Neuronal stem cell (in vitro differentiated cells): ENCODE results near the gene NEURL4.
A peak's percentile ranks its signal among the peaks of the same experiment; 100 is the strongest.

Source experiments
- DNase-seq: peaks from one replicate; pipeline ENCODE4 v3.0.0-alpha.2; 2013; ENCODE audit warnings: low spot score
- H2AFZ ChIP-seq: one replicate; pipeline ENCODE4 v1.6.1; 2013; ENCODE audit warnings: mild to moderate bottlenecking, low read length, inconsistent platforms
- H2AK5ac ChIP-seq: 2 replicates; pipeline ENCODE4 v1.6.1; 2013; ENCODE audit warnings: low read depth, mild to moderate bottlenecking, inconsistent platforms, low read length, moderate library complexity, mixed read lengths
- H2BK120ac ChIP-seq: 2 replicates; pipeline ENCODE4 v1.6.1; 2013; ENCODE audit warnings: low read depth, mild to moderate bottlenecking, inconsistent platforms, low read length, moderate library complexity, mixed read lengths
- H2BK12ac ChIP-seq: one replicate; pipeline ENCODE4 v1.6.1; 2013; ENCODE audit warnings: low read length, inconsistent platforms
- H2BK15ac ChIP-seq: 2 replicates; pipeline ENCODE4 v1.6.1; 2013; ENCODE audit warnings: mild to moderate bottlenecking, low read length, inconsistent platforms, mixed read lengths
- H2BK5ac ChIP-seq: one replicate; pipeline ENCODE4 v1.6.1; 2013; ENCODE audit warnings: inconsistent platforms, mild to moderate bottlenecking, low read length, moderate library complexity
- H3K14ac ChIP-seq: one replicate; pipeline ENCODE4 v1.6.1; 2013; ENCODE audit warnings: low read length, inconsistent platforms
- H3K18ac ChIP-seq: 2 replicates; pipeline ENCODE4 v1.6.1; 2013; ENCODE audit warnings: low read length, inconsistent platforms
- H3K23ac ChIP-seq: 2 replicates; pipeline ENCODE4 v1.6.1; 2013; ENCODE audit warnings: low read depth, mild to moderate bottlenecking, mixed read lengths, low read length, inconsistent platforms; ENCODE audit not compliant: poor library complexity
- H3K27ac ChIP-seq: replicated peaks from 3 replicates; pipeline ENCODE4 v1.5.1; 2013; ENCODE audit warnings: low read length, inconsistent platforms
- H3K27me3 ChIP-seq, 3 experiments: 2 replicates each; pipeline ENCODE4 v1.6.1; 2013; ENCODE audit warnings: low read length in 3 of 3, mild to moderate bottlenecking in 2 of 3, inconsistent platforms in 1 of 3, low read depth in 1 of 3, mixed read lengths in 1 of 3, moderate library complexity in 1 of 3; ENCODE audit not compliant: control insufficient read depth in 3 of 3, insufficient read depth in 3 of 3
- H3K36me3 ChIP-seq, 2 donors: replicated peaks in 1 of 2; 2 replicates each; pipeline ENCODE4 v1.6.1; 2013; ENCODE audit warnings: low read length in 2 of 2; ENCODE audit not compliant: control insufficient read depth in 2 of 2, insufficient read depth in 2 of 2
- H3K4ac ChIP-seq: 2 replicates; pipeline ENCODE4 v1.6.1; 2013; ENCODE audit warnings: inconsistent platforms, mild to moderate bottlenecking, low read length, moderate library complexity
- H3K4me1 ChIP-seq, 2 donors: 1 replicate in 1 of 2; 2 replicates in 1 of 2; pipeline ENCODE4 v1.6.1; 2013; ENCODE audit warnings: low read length in 2 of 2, low read depth in 1 of 2; ENCODE audit not compliant: control insufficient read depth in 2 of 2, insufficient read depth in 1 of 2
- H3K4me2 ChIP-seq: one replicate; pipeline ENCODE4 v1.6.1; 2013; ENCODE audit warnings: mild to moderate bottlenecking, low read length, inconsistent platforms; ENCODE audit not compliant: insufficient read depth, poor library complexity, severe bottlenecking
- H3K4me3 ChIP-seq, 2 donors: 2 replicates each; pipeline ENCODE4 v1.5.1; 2013; ENCODE audit warnings: low read length in 2 of 2, mild to moderate bottlenecking in 2 of 2, inconsistent platforms in 1 of 2, moderate library complexity in 1 of 2
- H3K79me1 ChIP-seq: one replicate; pipeline ENCODE4 v1.6.1; 2013; ENCODE audit warnings: low read depth, mild to moderate bottlenecking, inconsistent platforms, low read length, moderate library complexity
- H3K9ac ChIP-seq: one replicate; pipeline ENCODE4 v1.6.1; 2013; ENCODE audit warnings: mild to moderate bottlenecking, low read depth, low read length, inconsistent platforms; ENCODE audit not compliant: poor library complexity
- H3K9me3 ChIP-seq, 2 donors: replicated peaks in 1 of 2; 2 replicates each; pipeline versions ENCODE3 to v1.6.1; 2013; ENCODE audit warnings: low read length in 2 of 2, mild to moderate bottlenecking in 2 of 2, inconsistent platforms in 1 of 2, low read depth in 1 of 2, mixed read lengths in 1 of 2, moderate library complexity in 1 of 2; ENCODE audit not compliant: control insufficient read depth in 2 of 2, insufficient read depth in 1 of 2
- H4K8ac ChIP-seq: one replicate; pipeline ENCODE4 v1.6.1; 2013; ENCODE audit warnings: low read depth, mild to moderate bottlenecking, inconsistent platforms, low read length, moderate library complexity
- H4K91ac ChIP-seq: one replicate; pipeline ENCODE4 v1.6.1; 2013; ENCODE audit warnings: low read length, low read depth, mild to moderate bottlenecking, inconsistent platforms; ENCODE audit not compliant: poor library complexity
- WGBS, 2 donors: extraction: QIAGEN DNeasy Blood & Tissue Kit; methylation state at CpG; one replicate each; pipeline ENCODE4 v1.1.7; 2013; ENCODE audit warnings: missing lambda C conversion rate in 2 of 2, mixed read lengths in 1 of 2; ENCODE audit not compliant: insufficient read length in 2 of 2, insufficient replicate concordance in 1 of 2; ENCODE audit errors: extremely low coverage in 2 of 2; 5-methylcytosine and 5-hydroxymethylcytosine counted together

Gene NEURL4

GRCh38 chr17:7352910-7353635 lies 23.9 kb upstream of the NEURL4 start:
- DNase-seq: no peak
- no peak overlapping the region for H3K27ac ChIP-seq
- peak overlapping the region; percentile 98 for H3K18ac ChIP-seq
- H3K4ac ChIP-seq: peak overlapping the region; percentile 99
- H3K27me3 ChIP-seq: peaks cover 0 to 3% (median 0%) of the 10 kb centered on the region in 3 experiments
- peak overlapping the region; percentile 100 for H2AK5ac ChIP-seq
- no CpG with 5 or more reads among the region's 37 CpGs for WGBS, 2 donors
- peak overlapping the region; percentile 50 for H3K14ac ChIP-seq
- peaks cover 11% of the 10 kb centered on the region for H3K79me1 ChIP-seq
- peak overlapping the region; percentile 55 for H4K8ac ChIP-seq
- H2BK120ac ChIP-seq: no peak overlapping the region
- peak overlapping the region; percentile 93 for H2BK15ac ChIP-seq
- H3K9ac ChIP-seq: peak overlapping the region; percentile 56
- H2BK5ac ChIP-seq: peak overlapping the region; percentile 98
- no peaks in the 10 kb centered on the region for H3K36me3 ChIP-seq
- peak overlapping the region in 1 of 2 donors; percentile 77 for H3K4me3 ChIP-seq
- H2BK12ac ChIP-seq: peak overlapping the region; percentile 50
- peak overlapping the region; percentile 84 for H3K4me2 ChIP-seq
- peaks cover 26 to 50% of the 10 kb centered on the region in 2 donors for H3K4me1 ChIP-seq
- H2AFZ ChIP-seq: no peak overlapping the region
- H3K9me3 ChIP-seq: no peaks in the 10 kb centered on the region
- H4K91ac ChIP-seq: no peak overlapping the region
- H3K23ac ChIP-seq: peak overlapping the region; percentile 67

GRCh38 chr17:7352503-7352889 lies 23.4 kb upstream of the NEURL4 start:
- WGBS, 2 donors: no CpG with 5 or more reads among the region's 10 CpGs
- peak overlapping the region; percentile 98 for H3K18ac ChIP-seq
- H2AFZ ChIP-seq: peak overlapping the region; percentile 94
- no peaks in the 10 kb centered on the region for H3K9me3 ChIP-seq
- H2AK5ac ChIP-seq: peak overlapping the region; percentile 100
- H2BK15ac ChIP-seq: peak overlapping the region; percentile 93
- H2BK12ac ChIP-seq: peak overlapping the region; percentile 87
- H3K9ac ChIP-seq: peak overlapping the region; percentile 93
- peak overlapping the region; percentile 78 for H3K14ac ChIP-seq
- no peaks in the 10 kb centered on the region for H3K36me3 ChIP-seq
- H3K4ac ChIP-seq: peak overlapping the region; percentile 99
- H3K79me1 ChIP-seq: peaks cover 11% of the 10 kb centered on the region
- peak overlapping the region; percentile 98 for H2BK5ac ChIP-seq
- H3K27me3 ChIP-seq: peaks cover 0 to 3% (median 0%) of the 10 kb centered on the region in 3 experiments
- peak overlapping the region; percentile 69 for H3K23ac ChIP-seq
- H3K4me1 ChIP-seq: peaks cover 26 to 50% of the 10 kb centered on the region in 2 donors
- H4K8ac ChIP-seq: peak overlapping the region; percentile 57
- H4K91ac ChIP-seq: no peak overlapping the region
- H3K27ac ChIP-seq: peak overlapping the region; percentile 98
- DNase-seq: no peak
- peak overlapping the region; percentile 84 for H3K4me2 ChIP-seq
- H2BK120ac ChIP-seq: no peak overlapping the region
- H3K4me3 ChIP-seq: peak overlapping the region; percentile 77 to 88

- peak within 1 kb of the TSS; percentile 92 for H3K23ac ChIP-seq
- peaks cover 26 to 50% of the 10 kb centered on the region in 2 donors for H3K4me1 ChIP-seq
- no CpG with 5 or more reads among the region's 91 CpGs for whole genome bisulfite sequencing, 2 donors
- DNase-seq: peak; percentile 92
- peak within 1 kb of the TSS; percentile 57 for H4K8ac ChIP-seq
- no peaks in the 10 kb centered on the region for H3K9me3 ChIP-seq
- H3K27ac ChIP-seq: peak within 1 kb of the TSS; percentile 98
- H3K18ac ChIP-seq: peak within 1 kb of the TSS; percentile 100
- H2AK5ac ChIP-seq: peak within 1 kb of the TSS; percentile 100
- H3K27me3 ChIP-seq: peaks cover 0 to 2% (median 0%) of the 10 kb centered on the region in 3 experiments
- peak within 1 kb of the TSS; percentile 97 for H2BK15ac ChIP-seq
- peak within 1 kb of the TSS; percentile 99 for H3K4ac ChIP-seq
- H2AFZ ChIP-seq: peak within 1 kb of the TSS; percentile 94
- H3K36me3 ChIP-seq: no peaks in the 10 kb centered on the region
- H3K4me3 ChIP-seq: peak within 1 kb of the TSS; percentile 77 to 90
- peak within 1 kb of the TSS; percentile 78 for H3K14ac ChIP-seq
- H3K4me2 ChIP-seq: peak within 1 kb of the TSS; percentile 91
- peak within 1 kb of the TSS; percentile 100 for H4K91ac ChIP-seq
- peak within 1 kb of the TSS; percentile 98 for H2BK5ac ChIP-seq
- H2BK120ac ChIP-seq: peak within 1 kb of the TSS; percentile 98
- H3K79me1 ChIP-seq: peaks cover 11% of the 10 kb centered on the region
- H2BK12ac ChIP-seq: peak within 1 kb of the TSS; percentile 98
- H3K9ac ChIP-seq: peak within 1 kb of the TSS; percentile 98
Measured at GRCh38 chr17:7351665-7352502, 22.7 kb upstream of the NEURL4 start, which contains the start of gene KCTD11. Gene KCTD11 (plus strand): TSS chr17:7352162.
